ENCODE data around the gene PPT2.

PPT2 gene

DNA sequence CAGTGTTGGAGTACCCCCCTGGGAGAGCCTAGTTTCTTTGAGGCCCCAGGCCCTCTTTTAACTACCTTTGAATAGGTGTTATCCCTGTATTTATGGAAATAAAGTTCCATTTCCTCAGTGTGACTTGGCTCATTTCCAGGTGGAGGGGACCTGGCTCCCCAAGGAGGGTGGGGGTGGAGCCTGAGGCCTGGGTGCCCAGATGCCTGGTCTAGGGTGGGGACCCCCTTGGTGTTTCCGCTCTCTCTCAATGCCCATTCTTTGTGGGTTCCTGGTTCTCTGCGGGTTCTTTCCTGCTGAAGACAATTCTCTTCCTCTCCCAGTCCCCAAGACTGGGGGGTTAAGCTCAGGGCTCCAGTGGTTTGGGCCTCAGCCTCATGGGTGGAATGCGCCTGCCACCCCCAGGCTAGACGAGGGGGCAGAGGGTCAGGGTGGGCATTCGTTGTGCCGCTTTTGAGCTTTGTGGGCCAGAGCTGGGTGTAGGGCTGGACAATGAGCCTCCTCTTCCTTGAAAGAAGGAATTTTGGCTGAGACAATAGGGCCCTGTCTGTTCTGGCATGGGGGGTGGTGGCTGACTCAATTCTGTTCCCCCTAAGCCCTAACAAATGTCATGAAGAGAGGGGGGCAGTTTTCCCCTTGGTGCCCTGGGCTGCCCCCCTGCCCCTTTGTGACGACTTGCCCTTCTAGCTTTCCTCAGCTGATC is 9.8 kb downstream of the PPT2 start:
- TF ChIP-seq CTCF (IDR thresholded peaks at IDR 0.05; ENCODE audit: low read depth, low read length, missing control alignments), result no peak
- no peak for DNase-seq (ENCODE audit: extremely low read depth, low read depth)
- H3K4me3 ChIP-seq (replicated peaks; ENCODE audit: low read depth, low read length), result no peak overlapping the region

- no peak within 1 kb of the TSS for H3K4me3 ChIP-seq (replicated peaks; ENCODE audit: low read depth, low read length)
- no peak for TF ChIP-seq CTCF (IDR thresholded peaks at IDR 0.05; ENCODE audit: low read depth, low read length, missing control alignments)
- DNase-seq (ENCODE audit: extremely low read depth, low read depth), result no peak
Measured at GRCh38 chr6:32164295-32164694, 10.4 kb downstream of the PPT2 start, which contains the start of gene EGFL8. Gene EGFL8, plus strand, starts transcription at chr6:32164595. Its CDS starts 1,571 bp downstream, at chr6:32166166.

GRCh38 chr6:32166411-32167061 is 12.6 kb downstream of the PPT2 start:
- TF ChIP-seq CTCF (IDR thresholded peaks at IDR 0.05; ENCODE audit: low read depth, low read length, missing control alignments), result peak; percentile 8
- no peak overlapping the region for H3K4me3 ChIP-seq (replicated peaks; ENCODE audit: low read depth, low read length)
- DNase-seq (ENCODE audit: extremely low read depth, low read depth), result no peak

GRCh38 chr6:32167154-32167760 is 13.3 kb downstream of the PPT2 start:
- H3K4me3 ChIP-seq (replicated peaks; ENCODE audit: low read depth, low read length), result no peak overlapping the region
- DNase-seq (ENCODE audit: extremely low read depth, low read depth), result no peak
- no peak for TF ChIP-seq CTCF (IDR thresholded peaks at IDR 0.05; ENCODE audit: low read depth, low read length, missing control alignments)

DNA sequence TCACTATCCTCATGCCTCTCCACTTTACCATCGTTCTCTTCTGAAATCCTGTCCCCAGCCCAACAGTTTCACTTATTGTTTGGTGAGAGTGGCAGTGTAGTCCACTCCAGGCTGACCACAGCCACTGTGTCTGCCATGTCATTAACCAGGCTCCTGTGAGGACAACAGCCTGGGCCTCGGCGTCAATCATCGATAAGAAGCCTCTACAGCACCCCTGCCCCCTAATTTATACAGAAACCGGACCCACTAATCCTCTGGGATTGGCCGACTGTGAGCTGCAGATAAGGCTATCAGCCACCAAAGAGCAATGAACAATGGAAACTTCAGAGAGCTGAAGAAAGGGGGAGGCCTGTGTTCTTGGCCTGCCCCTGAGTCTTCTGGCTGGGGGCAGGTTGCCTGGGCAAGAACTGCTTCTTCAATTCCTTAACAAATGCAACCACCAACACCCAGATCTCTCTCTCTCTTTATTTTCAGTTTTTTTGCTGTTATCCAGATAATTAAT is 13.9 kb downstream of the PPT2 start:
- no peak overlapping the region for H3K4me3 ChIP-seq (replicated peaks; ENCODE audit: low read depth, low read length)
- TF ChIP-seq CTCF (IDR thresholded peaks at IDR 0.05; ENCODE audit: low read depth, low read length, missing control alignments), result no peak
- DNase-seq (ENCODE audit: extremely low read depth, low read depth), result no peak

- TF ChIP-seq CTCF (IDR thresholded peaks at IDR 0.05; ENCODE audit: low read depth, low read length, missing control alignments), result no peak
- no peak overlapping the region for H3K4me3 ChIP-seq (replicated peaks; ENCODE audit: low read depth, low read length)
- no peak for DNase-seq (ENCODE audit: extremely low read depth, low read depth)
Measured at GRCh38 chr6:32168350-32168749, 14.4 kb downstream of the PPT2 start.

Data from HFF-Myc (cell line).